ENCODE results near the gene APBB1IP.
"Not testable (repeated sequence)": the region's sequence is repeated elsewhere in the genome, so short reads cannot be mapped to it uniquely, and the experiment has no call there.

The APBB1IP gene

GRCh38 chr10:26437637-26438461 is at the start of gene APBB1IP:
APBB1IP (plus strand) TSS chr10:26438341; CDS start chr10:26492327, 53,986 bp downstream.
- peak; percentile 98 for DNase-seq

- no peak for DNase-seq
Measured at GRCh38 chr10:26389533-26389932, 48.6 kb upstream of the APBB1IP start.

- peak; percentile 43 for DNase-seq
Measured at GRCh38 chr10:26391701-26392695, 46.1 kb upstream of the APBB1IP start.

- DNase-seq = not testable (repeated sequence)
Measured at GRCh38 chr10:26398353-26398752, 39.8 kb upstream of the APBB1IP start.

- DNase-seq = peak; percentile 58
Measured at GRCh38 chr10:26407406-26407969, 30.7 kb upstream of the APBB1IP start.

GRCh38 chr10:26408858-26409494 is 29.2 kb upstream of the APBB1IP start:
- DNase-seq = peak; percentile 52

GRCh38 chr10:26410356-26410755 is 27.8 kb upstream of the APBB1IP start:
- no peak for DNase-seq

GRCh38 chr10:26412932-26413331 is 25.2 kb upstream of the APBB1IP start:
- DNase-seq = peak; percentile 47

GRCh38 chr10:26413375-26413774 is 24.8 kb upstream of the APBB1IP start:
- DNase-seq = no peak

GRCh38 chr10:26417136-26417535 is 21.0 kb upstream of the APBB1IP start:
- DNase-seq = no peak

GRCh38 chr10:26422977-26423376 is 15.2 kb upstream of the APBB1IP start:
- no peak for DNase-seq

GRCh38 chr10:26423722-26424121 is 14.4 kb upstream of the APBB1IP start:
- peak; percentile 81 for DNase-seq

- peak; percentile 95 for DNase-seq
Measured at GRCh38 chr10:26430641-26431163, 7.4 kb upstream of the APBB1IP start.

GRCh38 chr10:26432938-26433337 is 5.2 kb upstream of the APBB1IP start:
- peak; percentile 97 for DNase-seq

GRCh38 chr10:26435852-26436251 is 2.3 kb upstream of the APBB1IP start:
- DNase-seq = no peak

GRCh38 chr10:26436848-26437247 is 1.3 kb upstream of the APBB1IP start:
- no peak for DNase-seq

- peak; percentile 63 for DNase-seq
Measured at GRCh38 chr10:26438534-26439341, 597 bp downstream of the APBB1IP start.

GRCh38 chr10:26439406-26440087 is 1.4 kb downstream of the APBB1IP start:
- no peak for DNase-seq

GRCh38 chr10:26440088-26440470 is 1.9 kb downstream of the APBB1IP start:
- no peak for DNase-seq

- no peak for DNase-seq
Measured at GRCh38 chr10:26441491-26442214, 3.5 kb downstream of the APBB1IP start.

All from MV-4-11 (cell line).